ENCODE results near the gene SLC25A34.

Gene SLC25A34

DNA sequence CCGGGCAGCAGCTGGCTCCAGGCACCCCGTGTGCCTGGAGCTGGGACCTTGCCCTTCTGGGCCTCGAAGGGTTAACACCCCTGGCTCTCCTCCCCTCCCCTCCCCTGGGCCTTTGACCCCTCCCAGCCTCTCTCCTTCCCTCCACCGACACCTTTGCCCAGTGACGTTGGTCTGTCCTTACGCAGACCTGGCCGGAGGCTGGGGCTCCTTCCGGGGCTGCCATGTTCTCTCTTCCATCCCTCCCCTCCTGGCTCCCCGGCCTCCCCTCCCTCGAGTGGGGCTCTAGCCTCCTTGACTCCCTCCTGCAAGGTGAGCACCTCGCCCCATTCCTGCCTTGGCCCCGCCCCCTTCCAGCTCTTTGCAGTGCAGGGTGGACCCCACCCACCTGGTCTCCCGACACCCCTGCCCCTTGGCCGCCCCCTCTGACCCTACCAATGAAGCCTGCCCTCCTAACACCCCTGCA lies 6.3 kb downstream of the SLC25A34 start, which contains the start of gene TMEM82:
TMEM82 (plus strand) TSS at position 161 of the 463 bp plus-strand sequence; CDS start at position 222, 61 bp downstream.
- TF ChIP-seq, protein P1, sequence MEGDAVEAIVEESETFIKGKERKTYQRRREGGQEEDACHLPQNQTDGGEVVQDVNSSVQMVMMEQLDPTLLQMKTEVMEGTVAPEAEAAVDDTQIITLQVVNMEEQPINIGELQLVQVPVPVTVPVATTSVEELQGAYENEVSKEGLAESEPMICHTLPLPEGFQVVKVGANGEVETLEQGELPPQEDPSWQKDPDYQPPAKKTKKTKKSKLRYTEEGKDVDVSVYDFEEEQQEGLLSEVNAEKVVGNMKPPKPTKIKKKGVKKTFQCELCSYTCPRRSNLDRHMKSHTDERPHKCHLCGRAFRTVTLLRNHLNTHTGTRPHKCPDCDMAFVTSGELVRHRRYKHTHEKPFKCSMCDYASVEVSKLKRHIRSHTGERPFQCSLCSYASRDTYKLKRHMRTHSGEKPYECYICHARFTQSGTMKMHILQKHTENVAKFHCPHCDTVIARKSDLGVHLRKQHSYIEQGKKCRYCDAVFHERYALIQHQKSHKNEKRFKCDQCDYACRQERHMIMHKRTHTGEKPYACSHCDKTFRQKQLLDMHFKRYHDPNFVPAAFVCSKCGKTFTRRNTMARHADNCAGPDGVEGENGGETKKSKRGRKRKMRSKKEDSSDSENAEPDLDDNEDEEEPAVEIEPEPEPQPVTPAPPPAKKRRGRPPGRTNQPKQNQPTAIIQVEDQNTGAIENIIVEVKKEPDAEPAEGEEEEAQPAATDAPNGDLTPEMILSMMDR (IDR thresholded peaks at IDR 0.05; ENCODE audit: extremely low read depth, insufficient read depth, missing control alignments), result no peak
- in situ Hi-C loops (cut with MboI; ENCODE audit: low pct_unique_long_range_greater_than_20kb, low sequenced_read_pairs, unreplicated experiment), result no loop called here
- DNase-seq (ENCODE audit: low spot score), result no peak

DNA sequence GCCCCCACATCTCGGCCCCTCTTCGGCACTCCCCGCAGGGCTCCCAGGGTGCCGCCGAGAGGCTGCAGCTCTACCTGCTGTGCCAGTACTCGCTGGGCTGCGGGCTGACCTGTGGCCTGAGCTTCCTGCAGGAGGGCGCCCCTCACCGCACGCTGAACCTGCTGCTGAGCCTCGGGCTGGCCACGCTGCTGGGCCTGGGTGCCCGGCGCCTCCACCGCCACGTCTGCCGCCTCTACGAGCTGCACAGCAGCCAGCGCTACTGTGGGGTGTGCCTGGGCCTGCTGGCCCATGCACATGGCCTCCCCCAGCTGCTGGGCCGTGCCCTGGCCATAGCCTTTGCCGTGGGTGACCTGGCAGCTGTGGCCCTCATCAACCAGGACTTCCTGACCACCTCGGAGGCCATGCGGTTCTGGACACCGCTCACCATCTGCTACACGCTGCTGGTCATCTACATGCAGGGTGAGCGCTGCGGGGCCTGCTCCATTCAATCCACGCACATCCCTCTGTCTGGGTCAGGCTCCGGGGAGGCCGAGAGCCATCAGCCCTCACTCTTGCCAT lies 8.1 kb downstream of the SLC25A34 start:
- in situ Hi-C loops (cut with MboI; ENCODE audit: low pct_unique_long_range_greater_than_20kb, low sequenced_read_pairs, unreplicated experiment), result no loop called here
- DNase-seq (ENCODE audit: low spot score), result no peak
- TF ChIP-seq, protein P1 (IDR thresholded peaks at IDR 0.05; ENCODE audit: extremely low read depth, insufficient read depth, missing control alignments), result no peak

DNA sequence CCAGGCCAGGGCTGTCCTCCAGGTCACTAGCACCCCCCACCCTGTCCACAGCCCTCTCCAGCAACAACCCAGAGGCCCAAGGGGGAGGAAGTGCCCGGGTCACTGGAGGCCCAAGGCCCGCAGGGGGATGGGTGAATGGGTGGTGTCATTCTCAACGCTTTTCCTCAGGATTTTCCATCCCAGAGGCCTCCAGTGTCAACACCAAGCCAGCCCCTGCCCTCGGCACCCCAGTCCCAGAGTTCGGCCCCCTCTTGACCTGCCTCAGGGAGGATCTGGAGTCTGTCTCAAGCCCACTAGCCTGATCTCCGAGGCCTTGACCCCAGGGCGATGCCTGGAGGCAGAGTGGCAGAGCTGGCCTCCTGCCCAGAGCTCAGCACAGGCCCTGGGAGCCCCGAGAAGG lies 11.3 kb downstream of the SLC25A34 start:
- no peak for DNase-seq (ENCODE audit: low spot score)
- TF ChIP-seq, protein P1 (IDR thresholded peaks at IDR 0.05; ENCODE audit: extremely low read depth, insufficient read depth, missing control alignments), result no peak
- in situ Hi-C loops (cut with MboI; ENCODE audit: low pct_unique_long_range_greater_than_20kb, low sequenced_read_pairs, unreplicated experiment), result no loop called here

DNA sequence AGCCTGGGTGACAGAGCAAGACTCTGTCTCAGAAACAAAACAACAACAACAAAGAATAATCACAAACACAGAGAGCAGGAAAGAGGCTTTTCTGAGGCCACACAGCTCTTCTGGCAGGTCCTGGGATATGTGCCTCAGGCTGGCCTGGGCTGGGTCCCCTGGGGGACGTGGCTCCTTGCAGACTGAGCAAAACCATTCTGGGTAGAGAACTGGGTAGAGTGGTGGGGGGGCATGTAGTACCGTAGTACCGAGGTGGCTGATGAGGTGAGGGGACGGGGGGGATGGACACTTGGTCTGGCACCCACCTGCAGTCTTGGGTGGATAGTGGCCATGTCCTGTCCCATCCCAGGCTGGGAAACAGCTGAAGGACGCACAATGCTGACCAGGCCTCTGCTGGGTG lies 12.2 kb downstream of the SLC25A34 start:
- TF ChIP-seq, protein P1 (IDR thresholded peaks at IDR 0.05; ENCODE audit: extremely low read depth, insufficient read depth, missing control alignments), result no peak
- DNase-seq (ENCODE audit: low spot score), result no peak
- in situ Hi-C loops (cut with MboI; ENCODE audit: low pct_unique_long_range_greater_than_20kb, low sequenced_read_pairs, unreplicated experiment), result no loop called here

DNA sequence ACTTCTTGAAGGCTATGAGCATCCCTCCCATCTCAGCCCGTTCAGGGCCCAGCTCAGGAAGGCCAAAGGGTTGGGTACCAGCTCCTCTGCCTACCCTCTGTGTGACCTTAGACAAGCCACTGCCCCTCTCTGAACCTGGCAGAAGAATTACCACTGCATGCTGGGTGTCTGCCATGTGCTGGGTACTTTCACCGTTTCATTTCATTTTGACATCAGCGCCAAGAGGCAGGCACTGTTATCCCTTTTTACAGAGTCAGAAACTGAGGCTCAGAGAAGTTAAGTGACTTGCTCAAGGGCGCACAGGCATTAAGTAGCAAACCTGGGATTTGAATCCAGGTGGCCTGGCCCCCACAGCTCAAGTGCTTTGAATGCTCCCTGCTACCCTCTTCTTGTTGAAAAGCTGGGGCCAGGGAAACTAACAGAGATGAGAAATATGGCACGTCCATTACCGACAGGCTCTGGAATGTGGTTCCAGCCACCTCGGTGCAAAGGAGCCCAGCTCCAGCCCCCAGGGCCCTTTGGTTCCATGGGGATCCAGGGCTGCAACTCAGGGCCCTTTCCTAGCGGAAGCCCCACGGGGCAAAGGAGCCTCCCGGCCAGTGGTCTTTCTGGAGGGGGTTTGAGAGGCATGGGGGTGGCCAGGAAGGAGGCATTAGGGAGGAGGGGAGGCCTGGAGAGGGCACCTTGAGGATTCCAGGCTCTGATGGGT lies 12.8 kb downstream of the SLC25A34 start:
- TF ChIP-seq, protein P1 (IDR thresholded peaks at IDR 0.05; ENCODE audit: extremely low read depth, insufficient read depth, missing control alignments), result no peak
- in situ Hi-C loops (cut with MboI; ENCODE audit: low pct_unique_long_range_greater_than_20kb, low sequenced_read_pairs, unreplicated experiment), result no loop called here
- no peak for DNase-seq (ENCODE audit: low spot score)

DNA sequence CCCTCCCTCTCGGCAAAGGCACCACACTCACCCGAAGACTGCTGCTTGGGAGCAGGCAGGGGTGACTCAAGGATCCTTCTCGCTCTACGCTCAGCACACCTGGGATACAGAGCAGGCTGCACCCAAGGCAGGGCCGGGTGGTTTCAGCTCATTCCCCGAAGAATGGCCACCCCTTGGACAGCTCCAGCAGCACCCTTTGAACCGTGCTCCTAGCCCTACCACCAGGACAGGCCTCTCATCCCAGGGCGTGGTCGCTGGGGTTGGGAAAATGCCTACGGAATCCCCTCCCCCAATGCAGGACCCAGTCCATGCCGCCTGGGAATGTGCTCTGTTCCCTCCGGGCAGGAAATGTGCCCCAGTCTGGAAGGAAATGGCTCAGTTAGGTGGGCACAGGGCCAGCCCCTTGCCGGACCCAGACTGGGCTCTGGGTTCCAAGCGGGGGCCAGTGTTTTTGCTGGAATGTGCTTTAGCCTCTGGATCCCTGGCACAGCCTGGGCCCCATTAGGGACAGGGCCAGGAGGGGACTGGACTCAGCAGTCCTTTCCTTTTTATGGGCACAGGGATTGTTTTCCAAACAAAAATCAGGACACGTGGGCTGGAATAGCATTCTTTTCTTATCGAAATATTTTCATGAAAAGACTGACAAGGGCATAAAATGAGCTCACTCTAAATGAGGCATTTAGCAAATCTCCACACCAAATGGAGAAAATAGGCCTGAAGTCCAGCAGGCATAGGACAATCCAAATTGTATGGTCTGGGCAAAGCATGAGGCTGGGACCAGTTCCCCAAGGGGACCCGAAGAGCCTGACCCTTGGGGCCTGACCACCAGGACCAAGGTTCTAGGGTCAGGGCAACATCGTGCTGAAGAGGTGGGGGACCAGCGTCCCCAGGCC lies 13.6 kb downstream of the SLC25A34 start:
- TF ChIP-seq, protein P1 (IDR thresholded peaks at IDR 0.05; ENCODE audit: extremely low read depth, insufficient read depth, missing control alignments), result no peak
- in situ Hi-C loops (cut with MboI; ENCODE audit: low pct_unique_long_range_greater_than_20kb, low sequenced_read_pairs, unreplicated experiment), result no loop called here
- no peak for DNase-seq (ENCODE audit: low spot score)

Measured in GM13977 (cell line).